SIG-M5 treated with dmso at 0.1 percent for 504 hours (cell line): ENCODE measurements around the gene FASTK.
A peak's percentile ranks its signal among the peaks of the same experiment; 100 is the strongest.

Experiments
- DNase-seq: peaks from one replicate; lab custom pipeline; 2025; ENCODE audit not compliant: unreplicated experiment; lab: John Stamatoyannopoulos, UW

FASTK gene

GRCh38 chr7:151080522-151081169 is at the start of gene FASTK:
FASTK (minus strand) TSS chr7:151080809; CDS start chr7:151080766, 43 bp downstream.
- peak; percentile 87 for DNase-seq

- no peak for DNase-seq
Observed at GRCh38 chr7:151129960-151130591, 49.5 kb upstream of the FASTK start.

- no peak for DNase-seq
Observed at GRCh38 chr7:151129117-151129959, 48.7 kb upstream of the FASTK start.

- no peak for DNase-seq
Observed at GRCh38 chr7:151128716-151129115, 48.1 kb upstream of the FASTK start.

GRCh38 chr7:151128144-151128543 is 47.5 kb upstream of the FASTK start:
- no peak for DNase-seq

- DNase-seq = no peak
Observed at GRCh38 chr7:151126491-151127137, 46.0 kb upstream of the FASTK start.

GRCh38 chr7:151125846-151126481 is 45.4 kb upstream of the FASTK start:
- DNase-seq = no peak

- no peak for DNase-seq
Observed at GRCh38 chr7:151125470-151125845, 44.8 kb upstream of the FASTK start.

GRCh38 chr7:151124899-151125399 is 44.3 kb upstream of the FASTK start:
- no peak for DNase-seq

- DNase-seq = no peak
Observed at GRCh38 chr7:151124481-151124880, 43.9 kb upstream of the FASTK start.

GRCh38 chr7:151123822-151124464 is 43.3 kb upstream of the FASTK start:
- DNase-seq = peak; percentile 83

GRCh38 chr7:151123158-151123821 is 42.7 kb upstream of the FASTK start:
- DNase-seq = no peak

- DNase-seq = no peak
Observed at GRCh38 chr7:151122796-151123157, 42.2 kb upstream of the FASTK start.

- DNase-seq = no peak
Observed at GRCh38 chr7:151122276-151122675, 41.7 kb upstream of the FASTK start.

- no peak for DNase-seq
Observed at GRCh38 chr7:151121380-151122170, 41.0 kb upstream of the FASTK start.

GRCh38 chr7:151120896-151121295 is 40.3 kb upstream of the FASTK start:
- no peak for DNase-seq

- no peak for DNase-seq
Observed at GRCh38 chr7:151119902-151120301, 39.3 kb upstream of the FASTK start.

GRCh38 chr7:151119055-151119415 is 38.4 kb upstream of the FASTK start:
- DNase-seq = no peak
